ENCODE results near the gene PALD1.
"Not testable (repeated sequence)": the region's sequence is repeated elsewhere in the genome, so short reads cannot be mapped to it uniquely, and the experiment has no call there.

PALD1 gene

GRCh38 chr10:70592746-70593512 lies 114.4 kb downstream of the PALD1 start:
- DNase-seq = no peak

GRCh38 chr10:70593513-70593890 lies 114.9 kb downstream of the PALD1 start:
- no peak for DNase-seq

GRCh38 chr10:70594161-70594560 lies 115.6 kb downstream of the PALD1 start:
- no peak for DNase-seq

GRCh38 chr10:70595566-70596016 lies 117.0 kb downstream of the PALD1 start:
- DNase-seq = no peak

GRCh38 chr10:70596110-70596798 lies 117.7 kb downstream of the PALD1 start:
- DNase-seq = no peak

GRCh38 chr10:70596860-70597809 lies 118.6 kb downstream of the PALD1 start:
- DNase-seq = no peak

- DNase-seq = no peak
These were observed 119.6 kb downstream of the PALD1 start for GRCh38 chr10:70597856-70598815.

- DNase-seq = no peak
These were observed 120.3 kb downstream of the PALD1 start for GRCh38 chr10:70598857-70599295.

- DNase-seq = no peak
These were observed 120.8 kb downstream of the PALD1 start for GRCh38 chr10:70599319-70599718.

- no peak for DNase-seq
These were observed 121.2 kb downstream of the PALD1 start for GRCh38 chr10:70599791-70600190.

- no peak for DNase-seq
These were observed 122.2 kb downstream of the PALD1 start for GRCh38 chr10:70600512-70601395.

GRCh38 chr10:70601746-70602145 lies 123.2 kb downstream of the PALD1 start:
- no peak for DNase-seq

GRCh38 chr10:70602665-70603448 lies 124.3 kb downstream of the PALD1 start, which contains the start of gene PRF1:
Gene PRF1, minus strand, starts transcription at chr10:70602741. Its CDS starts 1,839 bp downstream, at chr10:70600902.
- no peak for DNase-seq

- DNase-seq = no peak
These were observed 124.9 kb downstream of the PALD1 start for GRCh38 chr10:70603449-70603801.

- DNase-seq = no peak
These were observed 125.5 kb downstream of the PALD1 start for GRCh38 chr10:70604106-70604505.

GRCh38 chr10:70605161-70605560 lies 126.6 kb downstream of the PALD1 start:
- no peak for DNase-seq

GRCh38 chr10:70607936-70608335 lies 129.4 kb downstream of the PALD1 start:
- no peak for DNase-seq

GRCh38 chr10:70613941-70614340 lies 135.4 kb downstream of the PALD1 start:
- DNase-seq = no peak

- DNase-seq = not testable (repeated sequence)
These were observed 135.8 kb downstream of the PALD1 start for GRCh38 chr10:70614364-70614763.

- no peak for DNase-seq
These were observed 136.6 kb downstream of the PALD1 start for GRCh38 chr10:70615211-70615610.
